GM21528 (cell line): ENCODE results near the gene MEG3.
"Not testable (repeated sequence)": the region's sequence is repeated elsewhere in the genome, so short reads cannot be mapped to it uniquely, and the experiment has no call there.

Experiments
- ATAC-seq: cut with Tn5 transposase; IDR thresholded peaks from one replicate; pipeline ENCODE4 v1.9.1; 2021; ENCODE audit warnings: mild to moderate bottlenecking, moderate library complexity; ENCODE audit not compliant: unreplicated experiment, low FRiP score

Gene MEG3

GRCh38 chr14:100813291-100813690, 12.6 kb upstream of the MEG3 start:
- ATAC-seq: no peak

- no peak for ATAC-seq
These were observed 10.2 kb upstream of the MEG3 start for GRCh38 chr14:100815478-100816285.

GRCh38 chr14:100816286-100816949, 9.5 kb upstream of the MEG3 start:
- no peak for ATAC-seq

GRCh38 chr14:100816950-100817901, 8.7 kb upstream of the MEG3 start:
- no peak for ATAC-seq

GRCh38 chr14:100818221-100818699, 7.7 kb upstream of the MEG3 start:
- ATAC-seq: no peak

GRCh38 chr14:100818923-100819322, 7.0 kb upstream of the MEG3 start:
- ATAC-seq: not testable (repeated sequence)

GRCh38 chr14:100819453-100819828, 6.5 kb upstream of the MEG3 start:
- ATAC-seq: no peak

GRCh38 chr14:100819829-100820475, 6.0 kb upstream of the MEG3 start:
- no peak for ATAC-seq

- ATAC-seq: no peak
These were observed 5.0 kb upstream of the MEG3 start for GRCh38 chr14:100820957-100821356.

- ATAC-seq: no peak
These were observed 3.9 kb upstream of the MEG3 start for GRCh38 chr14:100822013-100822412.

GRCh38 chr14:100822532-100823296, 3.2 kb upstream of the MEG3 start:
- ATAC-seq: no peak

- ATAC-seq: no peak
These were observed 2.4 kb upstream of the MEG3 start for GRCh38 chr14:100823413-100824080.

- ATAC-seq: no peak
These were observed 1.8 kb upstream of the MEG3 start for GRCh38 chr14:100824091-100824551.

- ATAC-seq: no peak
These were observed 811 bp upstream of the MEG3 start for GRCh38 chr14:100824901-100825712.

GRCh38 chr14:100826391-100827100, 628 bp downstream of the MEG3 start:
- no peak for ATAC-seq

GRCh38 chr14:100827101-100828021, 1.4 kb downstream of the MEG3 start:
- ATAC-seq: no peak
